Lower lobe of right lung (tissue), 2 donors: ENCODE results near the gene MAP3K20. TPM values are rescaled to one million over a fixed set of nuclear protein-coding genes. Genes with fewer than 3 reads are reported as not detected.
"Not testable (repeated sequence)": the region's sequence is repeated elsewhere in the genome, so short reads cannot be mapped to it uniquely, and the experiment has no call there.

Source experiments
- ATAC-seq, 2 donors: fragments of 200-7000 bp; cut with Tn5 transposase; one replicate each; pipeline ENCODE4 v1.9.1; 2020 to 2022; ENCODE audit warnings: mild to moderate bottlenecking in 2 of 2, moderate library complexity in 2 of 2
- DNase-seq: peaks from one replicate; pipeline ENCODE4 v3.0.0-alpha.2; 2020
- H3K27ac ChIP-seq: fragments of 200-600 bp; one replicate; pipeline ENCODE4 v1.8.0; 2022
- H3K27me3 ChIP-seq: fragments of 200-600 bp; one replicate; pipeline ENCODE4 v1.8.0; 2022; ENCODE audit warnings: low read depth
- H3K36me3 ChIP-seq: fragments of 200-600 bp; one replicate; pipeline ENCODE4 v1.8.0; 2022; ENCODE audit warnings: mild to moderate bottlenecking
- H3K4me1 ChIP-seq: fragments of 200-600 bp; one replicate; pipeline ENCODE4 v1.8.0; 2022
- H3K4me3 ChIP-seq: fragments of 200-600 bp; one replicate; pipeline ENCODE4 v1.8.0; 2022; ENCODE audit warnings: mild to moderate bottlenecking
- H3K9me3 ChIP-seq: fragments of 200-600 bp; one replicate; pipeline ENCODE4 v1.8.0; 2022
- CTCF ChIP-seq: fragments of 200-600 bp; IDR thresholded peaks from one replicate; pipeline ENCODE4 v1.8.0; 2022; ENCODE audit warnings: antibody characterized with exemption, mild to moderate bottlenecking
- intact Hi-C: fragments of 100-400 bp; cut with DNase I; formaldehyde crosslinking; loops from one replicate; pipeline ENCODE4 v1.11.0; 2022
- total RNA-seq: library from RNA; stranded (reverse); fragmentation: NEBNext Ultra II Directional; extraction: Animal tissue kit (Norgen Biotek cat#: 25700); gene quantifications from one replicate; pipeline ENCODE4 v1.2.1, GENCODE V29; 2021
- donor health status: DM: no; HTN: yes; CAD: no; lungs with severe emphysema.

Gene MAP3K20
- total RNA-seq, 1 donor from 2014 or later = 40.8 TPM

- H3K36me3 ChIP-seq = peaks cover 15% of the 10 kb centered on the region
- H3K4me3 ChIP-seq = no peak overlapping the region
- no peaks in the 10 kb centered on the region for H3K27me3 ChIP-seq
- ATAC-seq (no peak), DNase-seq (no peak)
- TF ChIP-seq CTCF = no peak
- no peaks in the 10 kb centered on the region for H3K9me3 ChIP-seq
- peaks cover 15% of the 10 kb centered on the region for H3K4me1 ChIP-seq
- intact Hi-C loops = no loop called here
- no peak overlapping the region for H3K27ac ChIP-seq
Measured at GRCh38 chr2:173091910-173092309, 16.3 kb downstream of the MAP3K20 start.

- peaks cover 18% of the 10 kb centered on the region for H3K36me3 ChIP-seq
- DNase-seq = no peak
- no peak overlapping the region for H3K4me3 ChIP-seq
- H3K27me3 ChIP-seq = no peaks in the 10 kb centered on the region
- no peak for TF ChIP-seq CTCF
- H3K4me1 ChIP-seq = peaks cover 5% of the 10 kb centered on the region
- no peaks in the 10 kb centered on the region for H3K9me3 ChIP-seq
- ATAC-seq = no peak
- intact Hi-C loops = no loop called here
- no peak overlapping the region for H3K27ac ChIP-seq
Measured at GRCh38 chr2:173092844-173093402, 17.3 kb downstream of the MAP3K20 start.

GRCh38 chr2:173093617-173094016, 18.0 kb downstream of the MAP3K20 start:
- DNase-seq, H3K4me3 ChIP-seq, H3K27ac ChIP-seq, H3K27me3 ChIP-seq, H3K4me1 ChIP-seq, H3K9me3 ChIP-seq, ATAC-seq, intact Hi-C loops: not testable (repeated sequence)
- peaks cover 18% of the 10 kb centered on the region for H3K36me3 ChIP-seq

GRCh38 chr2:173094731-173095130, 19.1 kb downstream of the MAP3K20 start:
- Histone ChIP-seq H3K36me3 (peaks cover 18% of the 10 kb centered on the region), H3K4me3 (no peak overlapping the region), H3K9me3 (no peaks in the 10 kb centered on the region), H3K27ac (no peak overlapping the region), H3K4me1 (peaks cover 2% of the 10 kb centered on the region), H3K27me3 (no peaks in the 10 kb centered on the region)
- intact Hi-C loops = no loop called here
- no peak for TF ChIP-seq CTCF
- DNase-seq (no peak), ATAC-seq (no peak)

- no peak overlapping the region for H3K4me3 ChIP-seq
- H3K36me3 ChIP-seq = peaks cover 18% of the 10 kb centered on the region
- TF ChIP-seq CTCF = no peak
- no peaks in the 10 kb centered on the region for H3K27me3 ChIP-seq
- ATAC-seq (no peak), DNase-seq (no peak)
- no peak overlapping the region for H3K27ac ChIP-seq
- intact Hi-C loops = no loop called here
- H3K9me3 ChIP-seq = no peaks in the 10 kb centered on the region
- no peaks in the 10 kb centered on the region for H3K4me1 ChIP-seq
Measured at GRCh38 chr2:173095356-173095755, 19.7 kb downstream of the MAP3K20 start.

GRCh38 chr2:173099271-173099670, 23.6 kb downstream of the MAP3K20 start:
- Histone ChIP-seq H3K27me3 (no peaks in the 10 kb centered on the region), H3K4me1 (no peaks in the 10 kb centered on the region), H3K4me3 (no peak overlapping the region), H3K36me3 (peaks cover 9% of the 10 kb centered on the region), H3K27ac (no peak overlapping the region), H3K9me3 (no peaks in the 10 kb centered on the region)
- ATAC-seq = no peak
- intact Hi-C loops = no loop called here
- no peak for TF ChIP-seq CTCF
- no peak for DNase-seq
